Measurements from ENCODE around the gene GLI3. TPM values are rescaled to one million over a fixed set of nuclear protein-coding genes. Genes with fewer than 3 reads are reported as not detected.

Gene GLI3
- total and polyA plus RNA-seq, 10 of the 15 experiments (the other 5 are each of a cell fraction or from before 2014, with no cell fraction given), result 0.01 TPM; not detected in 8

DNA sequence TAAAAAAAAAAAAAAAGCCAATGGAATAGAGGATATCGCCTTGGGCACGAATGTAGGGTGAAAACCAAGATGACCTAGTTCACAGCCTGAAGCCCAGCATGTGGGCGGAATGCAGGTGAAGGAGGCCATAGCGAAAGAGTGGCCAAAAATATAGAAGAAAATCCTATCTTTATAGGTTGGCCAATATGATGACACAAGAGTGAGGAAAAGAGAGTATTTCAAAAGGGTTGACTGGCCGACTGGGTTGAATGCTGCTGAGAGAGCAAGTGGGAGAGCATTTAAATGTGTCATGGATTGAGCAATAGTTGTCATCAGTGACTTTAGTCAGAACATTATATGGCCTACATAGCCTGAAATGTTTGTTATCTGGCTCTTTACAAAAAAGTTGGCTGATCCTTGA, 17.2 kb upstream of the GLI3 start:
- Histone ChIP-seq H3K79me2 (ENCODE audit: control insufficient read depth, insufficient read depth, low read length) (no peaks in the 10 kb centered on the region), H3K4me3 (no peak overlapping the region), H3K36me3 (ENCODE audit: control insufficient read depth in 2 of 2, insufficient read depth in 2 of 2, low read length in 1 of 2) (no peaks in the 10 kb centered on the region), H3K27ac (ENCODE audit: control insufficient read depth, insufficient read depth) (no peak overlapping the region), H3K4me1 (ENCODE audit: control insufficient read depth, insufficient read depth, low read length) (no peaks in the 10 kb centered on the region), H4K20me1 (ENCODE audit: control insufficient read depth, insufficient read depth) (no peaks in the 10 kb centered on the region), H3K4me2 (ENCODE audit: control insufficient read depth, insufficient read depth) (no peak overlapping the region), H3K9me3 (replicated peaks; ENCODE audit: control insufficient read depth, insufficient read depth, low read length) (no peaks in the 10 kb centered on the region), H3K27me3 (replicated peaks in 1 of 2; ENCODE audit: control insufficient read depth in 2 of 2, insufficient read depth in 2 of 2, low read length in 1 of 2) (no peaks in the 10 kb centered on the region), H2AFZ (ENCODE audit: control insufficient read depth, low read depth, low read length) (no peak overlapping the region), H3K9ac (ENCODE audit: control insufficient read depth, insufficient read depth, low read length) (no peak overlapping the region)
- intact Hi-C loops (cut with micrococcal nuclease; ENCODE audit: unreplicated experiment) (no loop called here), in situ Hi-C loops (cut with MboI) (no loop called here)
- no TSS peak for BruUV-seq (replicated peaks)
- ChIA-PET SMC1A (ENCODE audit: uncharacterized antibody, unreplicated experiment) (no interaction called here), CTCF (no interaction called here), POLR2A (no interaction called here), RAD21 (ENCODE audit: unreplicated experiment) (no interaction called here)
- no peak for TF ChIP-seq MXI1 (IDR thresholded peaks at IDR 0.05; ENCODE audit: low read depth, low read length)
- TF ChIP-seq, protein P1, sequence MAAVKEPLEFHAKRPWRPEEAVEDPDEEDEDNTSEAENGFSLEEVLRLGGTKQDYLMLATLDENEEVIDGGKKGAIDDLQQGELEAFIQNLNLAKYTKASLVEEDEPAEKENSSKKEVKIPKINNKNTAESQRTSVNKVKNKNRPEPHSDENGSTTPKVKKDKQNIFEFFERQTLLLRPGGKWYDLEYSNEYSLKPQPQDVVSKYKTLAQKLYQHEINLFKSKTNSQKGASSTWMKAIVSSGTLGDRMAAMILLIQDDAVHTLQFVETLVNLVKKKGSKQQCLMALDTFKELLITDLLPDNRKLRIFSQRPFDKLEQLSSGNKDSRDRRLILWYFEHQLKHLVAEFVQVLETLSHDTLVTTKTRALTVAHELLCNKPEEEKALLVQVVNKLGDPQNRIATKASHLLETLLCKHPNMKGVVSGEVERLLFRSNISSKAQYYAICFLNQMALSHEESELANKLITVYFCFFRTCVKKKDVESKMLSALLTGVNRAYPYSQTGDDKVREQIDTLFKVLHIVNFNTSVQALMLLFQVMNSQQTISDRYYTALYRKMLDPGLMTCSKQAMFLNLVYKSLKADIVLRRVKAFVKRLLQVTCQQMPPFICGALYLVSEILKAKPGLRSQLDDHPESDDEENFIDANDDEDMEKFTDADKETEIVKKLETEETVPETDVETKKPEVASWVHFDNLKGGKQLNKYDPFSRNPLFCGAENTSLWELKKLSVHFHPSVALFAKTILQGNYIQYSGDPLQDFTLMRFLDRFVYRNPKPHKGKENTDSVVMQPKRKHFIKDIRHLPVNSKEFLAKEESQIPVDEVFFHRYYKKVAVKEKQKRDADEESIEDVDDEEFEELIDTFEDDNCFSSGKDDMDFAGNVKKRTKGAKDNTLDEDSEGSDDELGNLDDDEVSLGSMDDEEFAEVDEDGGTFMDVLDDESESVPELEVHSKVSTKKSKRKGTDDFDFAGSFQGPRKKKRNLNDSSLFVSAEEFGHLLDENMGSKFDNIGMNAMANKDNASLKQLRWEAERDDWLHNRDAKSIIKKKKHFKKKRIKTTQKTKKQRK (IDR thresholded peaks at IDR 0.05; ENCODE audit: low read depth, low read length), result no peak
- TF ChIP-seq BRCA1 (IDR thresholded peaks at IDR 0.05; ENCODE audit: low read depth, low read length), result no peak
- TF ChIP-seq KDM1A (IDR thresholded peaks at IDR 0.05; ENCODE audit: borderline replicate concordance), result no peak
- no peak for TF ChIP-seq FOS (IDR thresholded peaks at IDR 0.05; ENCODE audit: borderline replicate concordance, extremely low read depth, insufficient read length)
- TF ChIP-seq, protein P2, sequence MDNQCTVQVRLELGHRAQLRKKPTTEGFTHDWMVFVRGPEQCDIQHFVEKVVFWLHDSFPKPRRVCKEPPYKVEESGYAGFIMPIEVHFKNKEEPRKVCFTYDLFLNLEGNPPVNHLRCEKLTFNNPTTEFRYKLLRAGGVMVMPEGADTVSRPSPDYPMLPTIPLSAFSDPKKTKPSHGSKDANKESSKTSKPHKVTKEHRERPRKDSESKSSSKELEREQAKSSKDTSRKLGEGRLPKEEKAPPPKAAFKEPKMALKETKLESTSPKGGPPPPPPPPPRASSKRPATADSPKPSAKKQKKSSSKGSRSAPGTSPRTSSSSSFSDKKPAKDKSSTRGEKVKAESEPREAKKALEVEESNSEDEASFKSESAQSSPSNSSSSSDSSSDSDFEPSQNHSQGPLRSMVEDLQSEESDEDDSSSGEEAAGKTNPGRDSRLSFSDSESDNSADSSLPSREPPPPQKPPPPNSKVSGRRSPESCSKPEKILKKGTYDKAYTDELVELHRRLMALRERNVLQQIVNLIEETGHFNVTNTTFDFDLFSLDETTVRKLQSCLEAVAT (IDR thresholded peaks at IDR 0.05), result no peak
- TF ChIP-seq CUX1 (IDR thresholded peaks at IDR 0.05; ENCODE audit: insufficient replicate concordance, low read depth, low read length), result no peak
- no peak for TF ChIP-seq ZNF217 (IDR thresholded peaks at IDR 0.05)
- TF ChIP-seq ZNF207 (IDR thresholded peaks at IDR 0.05; ENCODE audit: borderline replicate concordance), result no peak
- TF ChIP-seq, protein P3, sequence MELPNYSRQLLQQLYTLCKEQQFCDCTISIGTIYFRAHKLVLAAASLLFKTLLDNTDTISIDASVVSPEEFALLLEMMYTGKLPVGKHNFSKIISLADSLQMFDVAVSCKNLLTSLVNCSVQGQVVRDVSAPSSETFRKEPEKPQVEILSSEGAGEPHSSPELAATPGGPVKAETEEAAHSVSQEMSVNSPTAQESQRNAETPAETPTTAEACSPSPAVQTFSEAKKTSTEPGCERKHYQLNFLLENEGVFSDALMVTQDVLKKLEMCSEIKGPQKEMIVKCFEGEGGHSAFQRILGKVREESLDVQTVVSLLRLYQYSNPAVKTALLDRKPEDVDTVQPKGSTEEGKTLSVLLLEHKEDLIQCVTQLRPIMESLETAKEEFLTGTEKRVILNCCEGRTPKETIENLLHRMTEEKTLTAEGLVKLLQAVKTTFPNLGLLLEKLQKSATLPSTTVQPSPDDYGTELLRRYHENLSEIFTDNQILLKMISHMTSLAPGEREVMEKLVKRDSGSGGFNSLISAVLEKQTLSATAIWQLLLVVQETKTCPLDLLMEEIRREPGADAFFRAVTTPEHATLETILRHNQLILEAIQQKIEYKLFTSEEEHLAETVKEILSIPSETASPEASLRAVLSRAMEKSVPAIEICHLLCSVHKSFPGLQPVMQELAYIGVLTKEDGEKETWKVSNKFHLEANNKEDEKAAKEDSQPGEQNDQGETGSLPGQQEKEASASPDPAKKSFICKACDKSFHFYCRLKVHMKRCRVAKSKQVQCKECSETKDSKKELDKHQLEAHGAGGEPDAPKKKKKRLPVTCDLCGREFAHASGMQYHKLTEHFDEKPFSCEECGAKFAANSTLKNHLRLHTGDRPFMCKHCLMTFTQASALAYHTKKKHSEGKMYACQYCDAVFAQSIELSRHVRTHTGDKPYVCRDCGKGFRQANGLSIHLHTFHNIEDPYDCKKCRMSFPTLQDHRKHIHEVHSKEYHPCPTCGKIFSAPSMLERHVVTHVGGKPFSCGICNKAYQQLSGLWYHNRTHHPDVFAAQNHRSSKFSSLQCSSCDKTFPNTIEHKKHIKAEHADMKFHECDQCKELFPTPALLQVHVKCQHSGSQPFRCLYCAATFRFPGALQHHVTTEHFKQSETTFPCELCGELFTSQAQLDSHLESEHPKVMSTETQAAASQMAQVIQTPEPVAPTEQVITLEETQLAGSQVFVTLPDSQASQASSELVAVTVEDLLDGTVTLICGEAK (IDR thresholded peaks at IDR 0.05; ENCODE audit: borderline replicate concordance), result no peak
- no peak for DNase-seq (ENCODE audit: low read depth, low spot score)
- no peak for ATAC-seq
- 19% methylated on average over 5 of the region's 5 CpGs for WGBS (ENCODE audit: insufficient coverage, insufficient replicate concordance, low lambda C conversion rate, missing lambda C conversion rate)
- no peak for FAIRE-seq

All from GM12878 (cell line).